Loucy (cell line): ENCODE results near the gene TTYH2.

Source experiments
- CTCF ChIP-seq: fragments of 200-600 bp; sonication (generic); conservative IDR thresholded peaks from 2 replicates; pipeline ENCODE4 v1.5.1; 2014; ENCODE audit warnings: mild to moderate bottlenecking, antibody characterized with exemption, low read length
- EZH2phosphoT487 ChIP-seq: fragments of 200-600 bp; IDR thresholded peaks from 2 replicates; pipeline ENCODE4 v1.6.1; 2018; ENCODE audit warnings: antibody characterized with exemption, mild to moderate bottlenecking, moderate library complexity, borderline replicate concordance

DNA sequence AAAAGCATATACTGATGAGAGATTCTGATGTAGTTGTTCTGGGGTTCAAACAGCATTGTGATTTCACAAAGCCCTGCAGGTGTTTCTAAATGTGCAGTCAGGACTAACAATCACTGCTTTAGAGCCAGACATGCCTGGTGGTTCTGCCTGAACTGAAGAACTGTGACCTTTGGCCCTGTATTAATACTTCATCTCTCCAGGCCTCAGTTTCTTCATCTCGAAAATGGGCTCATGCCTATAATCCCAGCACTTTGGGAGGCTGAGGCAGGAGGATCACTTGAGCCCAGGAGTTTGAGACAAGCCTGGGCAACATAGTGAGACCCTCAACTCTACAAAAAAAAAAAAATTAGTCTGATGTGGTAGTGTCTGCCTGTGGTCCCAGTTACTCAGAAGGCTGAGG, 64.6 kb downstream of the TTYH2 start:
- TF ChIP-seq CTCF: no peak
- no peak for TF ChIP-seq EZH2phosphoT487
